OCI-LY7 (cell line): Measurements from ENCODE around the gene AOPEP.

Experiments
- EZH2phosphoT487 ChIP-seq: fragments of 200-600 bp; sonication (generic); IDR thresholded peaks from 2 replicates; pipeline ENCODE4 v1.6.1; 2018; ENCODE audit warnings: low read depth, borderline replicate concordance, mild to moderate bottlenecking, mixed run types, antibody characterized with exemption, low read length, moderate library complexity, mixed read lengths
- TF ChIP-seq, protein P1 (sequence below): fragments of 200-600 bp; sonication (generic); conservative IDR thresholded peaks from 2 replicates; pipeline ENCODE4 v1.5.1; 2014; ENCODE audit warnings: mild to moderate bottlenecking, antibody characterized with exemption, low read length, moderate library complexity, mixed read lengths

DNA sequence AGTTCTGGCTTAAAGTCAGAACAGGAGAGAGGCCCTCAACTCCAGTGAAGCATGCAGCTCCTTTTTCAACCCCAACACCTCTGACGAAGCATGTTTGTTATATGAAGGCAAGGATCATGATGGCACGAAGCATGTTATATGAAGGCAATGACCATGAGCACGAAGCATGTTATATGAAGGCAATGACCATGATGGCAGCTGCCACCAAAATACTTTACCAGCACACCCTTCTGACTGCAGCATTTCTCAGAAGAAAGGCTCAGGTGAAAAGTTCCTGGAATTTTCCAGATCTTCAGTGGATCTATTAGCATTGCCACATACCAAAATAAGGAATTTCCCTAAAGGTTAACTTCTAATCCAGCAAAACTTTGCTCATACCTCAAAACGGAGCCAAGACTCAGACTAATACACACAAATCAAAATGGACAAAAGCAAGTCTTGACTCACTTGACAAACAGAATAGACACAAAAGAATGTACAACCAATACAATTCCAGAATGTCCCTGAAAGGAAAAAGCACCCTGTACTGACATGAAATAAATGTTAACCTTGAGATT, 373.6 kb downstream of the AOPEP start:
- TF ChIP-seq, protein P1, sequence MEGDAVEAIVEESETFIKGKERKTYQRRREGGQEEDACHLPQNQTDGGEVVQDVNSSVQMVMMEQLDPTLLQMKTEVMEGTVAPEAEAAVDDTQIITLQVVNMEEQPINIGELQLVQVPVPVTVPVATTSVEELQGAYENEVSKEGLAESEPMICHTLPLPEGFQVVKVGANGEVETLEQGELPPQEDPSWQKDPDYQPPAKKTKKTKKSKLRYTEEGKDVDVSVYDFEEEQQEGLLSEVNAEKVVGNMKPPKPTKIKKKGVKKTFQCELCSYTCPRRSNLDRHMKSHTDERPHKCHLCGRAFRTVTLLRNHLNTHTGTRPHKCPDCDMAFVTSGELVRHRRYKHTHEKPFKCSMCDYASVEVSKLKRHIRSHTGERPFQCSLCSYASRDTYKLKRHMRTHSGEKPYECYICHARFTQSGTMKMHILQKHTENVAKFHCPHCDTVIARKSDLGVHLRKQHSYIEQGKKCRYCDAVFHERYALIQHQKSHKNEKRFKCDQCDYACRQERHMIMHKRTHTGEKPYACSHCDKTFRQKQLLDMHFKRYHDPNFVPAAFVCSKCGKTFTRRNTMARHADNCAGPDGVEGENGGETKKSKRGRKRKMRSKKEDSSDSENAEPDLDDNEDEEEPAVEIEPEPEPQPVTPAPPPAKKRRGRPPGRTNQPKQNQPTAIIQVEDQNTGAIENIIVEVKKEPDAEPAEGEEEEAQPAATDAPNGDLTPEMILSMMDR: no peak
- TF ChIP-seq EZH2phosphoT487: no peak
